GM10847 (cell line): Measurements from ENCODE around the gene SLC9A3.

Experiments
- POLR2A ChIP-seq: IDR thresholded peaks from 2 replicates; pipeline ENCODE4 v1.6.1; 2011; ENCODE audit not compliant: insufficient read length; ENCODE audit errors: extremely low read depth

Gene SLC9A3

DNA sequence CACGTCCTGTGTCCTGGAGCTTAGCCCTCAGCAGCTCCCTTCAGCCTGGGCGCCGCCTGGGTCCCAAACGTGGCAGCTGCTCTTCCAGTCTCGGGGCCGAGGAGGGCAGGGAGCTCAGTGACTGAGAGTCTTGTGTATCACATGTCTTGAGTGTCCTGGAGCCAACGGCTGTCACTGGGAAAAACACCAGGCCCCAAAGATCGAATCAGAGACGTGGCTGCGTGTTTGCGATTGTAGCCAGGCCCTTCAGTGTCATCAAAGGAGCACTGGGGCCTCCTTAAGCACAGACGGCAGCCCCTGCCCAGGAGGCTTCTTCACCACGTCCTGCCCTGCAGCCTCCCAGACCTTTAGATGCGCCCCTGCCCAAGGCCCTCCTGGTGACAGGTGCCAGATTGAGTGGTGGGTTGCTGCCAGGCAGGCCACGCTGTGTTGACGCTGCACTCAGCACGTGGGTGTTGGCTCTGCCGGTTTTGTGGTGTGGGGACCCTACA, 86.9 kb downstream of the SLC9A3 start:
- TF ChIP-seq POLR2A, result no peak

- TF ChIP-seq POLR2A, result no peak
Observed at GRCh38 chr5:436641-436975, 87.6 kb downstream of the SLC9A3 start.

DNA sequence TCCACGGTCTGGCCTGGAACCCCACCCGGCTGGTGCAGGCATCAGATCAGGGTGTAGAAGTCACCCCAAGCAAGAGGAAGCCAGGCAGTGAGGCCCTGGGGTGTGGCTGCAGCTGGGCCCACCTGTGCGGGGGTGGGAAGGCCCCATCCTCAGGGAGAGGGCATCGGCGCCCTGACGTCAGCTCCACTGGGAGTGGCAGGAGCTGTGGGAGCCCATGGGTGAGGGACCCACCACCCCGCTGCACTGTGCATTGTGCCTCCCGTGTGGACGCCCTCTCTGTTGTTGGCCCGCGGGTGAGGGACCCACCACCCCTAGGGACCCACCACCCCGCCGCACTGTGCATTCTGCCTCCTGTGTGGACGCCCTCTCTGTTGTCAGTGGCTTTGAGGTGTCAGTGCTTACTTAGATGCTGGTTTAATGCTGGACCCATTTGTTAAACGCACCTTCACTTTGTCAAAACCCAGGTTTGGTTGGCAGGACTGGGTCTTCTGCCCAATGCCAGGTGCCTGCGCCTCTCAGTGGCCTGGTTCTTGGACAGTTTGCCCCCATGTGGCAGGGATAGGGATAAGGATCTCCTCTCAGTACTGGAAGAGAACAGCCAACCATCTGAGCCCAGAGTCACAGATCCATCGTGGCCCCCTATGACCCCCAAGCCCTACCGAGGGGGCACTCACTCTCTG, 88.1 kb downstream of the SLC9A3 start:
- TF ChIP-seq POLR2A, result no peak

DNA sequence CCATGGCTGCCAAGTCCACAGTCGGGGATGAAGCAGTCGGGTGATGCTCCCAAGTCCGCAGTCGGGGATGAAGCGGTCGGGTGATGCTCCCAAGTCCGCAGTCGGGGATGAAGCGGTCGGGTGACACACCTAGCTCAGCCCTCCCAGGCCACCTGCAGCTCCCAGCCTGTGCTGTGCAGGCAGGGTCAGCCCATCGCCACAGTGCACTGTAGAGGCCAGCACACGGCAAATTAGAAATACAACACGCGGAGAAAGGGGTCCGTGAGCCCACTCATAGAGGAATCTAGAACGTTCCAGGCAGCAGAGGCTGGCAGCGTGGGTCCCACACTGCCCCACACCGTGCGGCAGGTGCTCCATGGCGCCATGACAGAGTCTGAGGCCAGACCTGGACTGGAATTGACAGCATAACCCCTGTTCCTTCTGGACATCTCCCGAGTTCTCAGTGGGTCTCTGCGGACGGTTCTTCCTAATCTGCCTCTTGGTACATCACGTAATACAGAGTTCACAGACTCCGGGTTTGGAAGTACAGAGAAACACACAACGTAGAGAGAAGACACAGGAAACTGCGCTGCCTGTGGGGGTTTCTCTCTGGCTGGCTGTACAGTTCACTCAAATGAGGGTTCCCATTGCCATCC, 89.0 kb downstream of the SLC9A3 start:
- TF ChIP-seq POLR2A, result no peak

DNA sequence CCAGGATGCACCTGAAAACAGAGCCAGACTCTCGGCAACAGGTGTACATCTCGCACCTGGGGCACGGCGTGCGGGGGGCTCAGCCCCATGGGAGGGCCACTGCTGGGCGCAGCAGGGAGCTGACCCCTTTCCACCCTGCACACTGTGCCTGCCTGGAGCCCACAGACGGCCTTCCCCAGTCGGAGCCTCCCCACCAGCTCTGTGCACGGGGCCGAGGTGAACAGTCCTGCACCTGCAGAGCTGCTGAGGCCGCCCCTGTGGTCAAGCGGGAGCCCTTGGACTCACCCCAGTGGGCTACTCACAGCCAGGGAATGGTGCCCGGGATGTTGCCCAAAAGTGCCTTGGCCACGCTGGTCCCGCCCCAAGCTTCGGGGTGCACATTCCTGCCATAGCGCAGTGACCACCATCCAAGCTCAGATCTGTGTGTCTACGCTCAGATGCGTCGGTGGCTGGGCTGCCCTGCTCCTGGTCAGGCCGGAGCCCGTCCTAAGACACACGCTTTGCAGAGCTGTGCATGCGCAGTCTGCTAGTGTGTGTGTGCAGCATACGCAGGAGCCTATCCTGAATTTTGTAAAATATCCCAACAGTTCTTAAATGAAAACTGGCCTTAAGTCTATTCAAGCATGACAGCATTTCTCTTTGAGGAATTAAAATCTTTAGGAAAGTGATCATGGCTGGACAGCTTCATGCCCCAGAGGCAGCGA, 89.7 kb downstream of the SLC9A3 start:
- no peak for TF ChIP-seq POLR2A

- no peak for TF ChIP-seq POLR2A
Observed at GRCh38 chr5:433836-434235, 90.4 kb downstream of the SLC9A3 start.

DNA sequence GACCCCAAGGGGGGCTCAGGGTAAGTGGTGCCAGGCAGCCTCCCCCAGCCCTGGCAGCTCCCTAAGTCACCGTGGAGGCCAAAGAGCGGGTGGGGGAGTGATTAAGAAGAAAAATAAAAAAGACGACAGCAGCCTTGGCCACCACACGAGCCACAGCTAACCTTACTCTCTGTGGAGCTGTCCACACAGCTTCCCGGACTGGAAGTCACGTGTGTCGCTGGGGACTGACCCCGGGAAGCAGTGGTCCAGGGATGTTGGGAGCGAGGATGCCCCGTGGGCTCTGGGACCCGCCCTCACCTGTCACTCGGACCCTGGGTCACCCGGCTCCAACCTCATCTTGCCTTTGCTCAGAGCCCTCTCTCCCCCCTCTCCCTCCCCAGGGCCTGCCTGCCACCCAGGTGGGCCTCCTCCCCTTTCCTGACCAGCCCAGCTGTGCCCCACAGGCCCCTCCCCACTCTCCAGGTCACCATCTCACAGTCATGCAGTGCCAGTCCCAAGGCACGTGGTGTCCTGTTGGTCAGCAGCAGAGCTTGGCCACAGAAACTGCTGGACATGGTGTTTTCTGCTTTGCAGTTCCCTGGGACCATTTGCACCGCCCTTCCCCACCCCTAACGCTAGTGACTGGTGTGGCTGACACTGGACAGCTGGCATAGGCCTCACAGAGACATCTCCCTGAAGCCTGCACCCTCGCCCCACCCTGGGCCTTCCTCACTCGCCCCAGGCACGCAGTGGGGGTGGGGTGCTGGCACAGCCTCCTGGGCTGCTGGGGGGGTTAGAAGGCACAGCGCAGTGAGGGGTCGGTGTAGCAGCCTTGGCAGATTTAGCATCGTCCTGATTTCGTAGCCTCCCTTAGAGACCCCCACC, 91.1 kb downstream of the SLC9A3 start:
- no peak for TF ChIP-seq POLR2A

- no peak for TF ChIP-seq POLR2A
Observed at GRCh38 chr5:432201-432927, 91.9 kb downstream of the SLC9A3 start.

- no peak for TF ChIP-seq POLR2A
Observed at GRCh38 chr5:431711-432050, 92.6 kb downstream of the SLC9A3 start.

DNA sequence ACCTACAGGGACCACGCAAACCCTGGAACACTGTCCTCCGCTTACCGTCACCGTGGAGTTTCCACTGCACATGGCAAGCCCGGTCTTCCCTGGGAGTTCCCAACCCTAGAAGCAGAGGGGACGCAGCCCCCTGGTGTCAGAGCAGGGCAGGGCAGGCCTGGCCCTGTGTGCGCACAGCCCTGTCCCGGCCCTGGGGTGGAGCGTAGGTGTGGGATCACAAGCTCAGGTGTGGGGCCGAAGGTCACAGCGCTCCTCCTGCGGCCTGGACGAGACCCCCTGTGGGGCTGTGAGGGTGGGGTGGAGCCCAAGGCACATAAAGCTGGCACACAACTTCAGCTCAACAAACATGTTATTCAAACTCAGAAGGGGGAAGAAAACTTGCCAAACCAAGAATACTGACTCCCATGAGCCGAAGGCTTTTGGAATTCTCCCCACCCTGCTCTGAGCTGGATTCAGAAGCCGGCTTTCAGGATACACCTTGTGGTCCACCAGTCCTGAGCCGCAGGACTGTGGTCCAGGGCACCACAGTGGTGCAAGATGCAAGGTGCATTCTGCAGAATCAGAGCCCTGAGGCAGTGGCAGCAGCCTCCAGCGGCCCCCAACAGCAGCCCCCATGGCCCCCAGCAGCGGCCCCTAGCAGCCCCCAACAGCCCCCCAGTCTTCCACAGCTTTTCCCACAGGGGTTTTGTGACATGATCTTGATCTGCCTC, 93.1 kb downstream of the SLC9A3 start:
- no peak for TF ChIP-seq POLR2A

DNA sequence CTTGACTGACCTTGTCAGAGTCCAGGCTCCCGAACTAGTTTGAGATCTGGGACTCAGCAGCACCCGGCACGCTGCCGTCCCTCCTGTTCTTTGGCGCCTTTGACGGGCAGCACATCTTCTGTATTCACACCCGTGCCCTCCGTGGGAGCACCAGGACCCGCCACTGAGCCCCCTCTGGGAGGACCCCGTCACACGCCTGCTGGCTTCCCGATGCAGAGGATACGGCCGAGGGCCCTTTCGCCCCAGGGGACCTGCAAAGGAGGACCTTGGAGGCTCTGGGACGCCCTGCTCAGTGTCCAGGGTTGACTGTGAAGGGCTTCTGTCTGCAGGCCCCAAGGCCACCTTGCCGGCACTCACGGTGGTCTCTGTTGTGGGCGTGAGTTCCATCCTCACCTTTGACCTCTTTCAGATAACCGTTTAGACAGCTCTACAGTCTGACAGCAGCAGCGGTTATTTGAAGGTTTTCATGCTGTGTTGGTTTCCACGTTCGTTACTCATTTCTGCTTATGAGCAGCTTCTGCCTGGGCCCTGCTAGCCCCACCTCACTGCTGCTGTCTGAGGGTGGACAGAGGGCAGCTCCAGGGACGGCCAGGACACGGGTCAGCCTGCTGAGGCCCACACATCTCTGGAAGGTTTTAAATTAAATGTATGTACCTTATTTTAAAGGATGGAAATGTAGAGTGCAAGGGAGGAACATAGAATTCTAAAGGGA, 93.9 kb downstream of the SLC9A3 start:
- TF ChIP-seq POLR2A, result no peak

GRCh38 chr5:429453-430188, 94.6 kb downstream of the SLC9A3 start:
- TF ChIP-seq POLR2A, result no peak
